Stomach (tissue), 9 donors: Measurements from ENCODE around the gene C3orf62. TPM values are rescaled to one million over a fixed set of nuclear protein-coding genes. Genes with fewer than 3 reads are reported as not detected.

Experiments used
- DNase-seq, 2 donors: peaks; one replicate each; pipeline versions ENCODE4 v3.0.0 to v3.0.0-alpha.2; 2013 to 2019
- H3K27ac ChIP-seq, 5 donors: fragments of 200-600 bp in 4 of 5; sonication (generic) in 4 of 5; one replicate each; pipeline ENCODE4 v1.5.1; 2013 to 2019; ENCODE audit warnings: mild to moderate bottlenecking in 1 of 5, moderate library complexity in 1 of 5
- H3K27me3 ChIP-seq, 3 donors: fragments of 200-600 bp; sonication (generic); one replicate each; pipeline ENCODE4 v1.5.1; 2017 to 2019; ENCODE audit warnings: mixed run types in 1 of 3
- H3K36me3 ChIP-seq, 4 donors: fragments of 200-600 bp; sonication (generic); 1 replicate in 3 of 4; 2 replicates in 1 of 4; pipeline ENCODE4 v1.5.1; 2016 to 2019
- H3K4me1 ChIP-seq, 4 donors: fragments of 200-600 bp; sonication (generic); one replicate each; pipeline ENCODE4 v1.5.1; 2016 to 2019
- H3K4me3 ChIP-seq, 4 donors: fragments of 200-600 bp; sonication (generic) in 3 of 4; one replicate each; pipeline ENCODE4 v1.5.1; 2016 to 2019; ENCODE audit warnings: mild to moderate bottlenecking in 1 of 4
- H3K9me3 ChIP-seq, 4 donors: fragments of 200-600 bp; sonication (generic); one replicate each; pipeline ENCODE4 v1.5.1; 2016 to 2019
- EP300 ChIP-seq: sonication (generic); formaldehyde crosslinking; IDR thresholded peaks from one replicate; pipeline ENCODE4 v1.6.1; 2017; ENCODE audit warnings: antibody characterized with exemption
- POLR2A ChIP-seq, 4 donors: fragments of 450-650 bp; IDR thresholded peaks; one replicate each; pipeline ENCODE4 v1.6.1; 2016; ENCODE audit warnings: antibody characterized with exemption in 4 of 4, control low read depth in 2 of 4, mild to moderate bottlenecking in 1 of 4, moderate library complexity in 1 of 4
- POLR2AphosphoS5 ChIP-seq, 3 donors: sonication (generic); formaldehyde crosslinking; IDR thresholded peaks; one replicate each; pipeline ENCODE4 v1.6.1; 2016; ENCODE audit warnings: antibody characterized with exemption in 3 of 3
- WGBS, 5 donors: extraction: QIAGEN DNeasy Blood & Tissue Kit in 3 of 5; methylation state at CpG; one replicate each; pipeline versions ENCODE4 v1.1.5 to v1.1.7; 2013 to 2018; 5-methylcytosine and 5-hydroxymethylcytosine counted together
- intact Hi-C: fragments of 100-400 bp; cut with DNase I; formaldehyde crosslinking; loops from one replicate; pipeline ENCODE4 v1.15.1; 2023; ENCODE audit warnings: low total_unique reads
- polyA plus RNA-seq, 3 donors: library from polyadenylated mRNA; stranded (reverse); fragments of 200-250 nt; gene quantifications; one replicate each; pipeline ENCODE4 v1.2.3, GENCODE V29; 2013
- total RNA-seq, 5 donors: library from RNA; depleted of rRNA; stranded (reverse); fragments of >200 nt; gene quantifications; one replicate each; pipeline versions ENCODE4 v1.1.0 to v1.2.3, GENCODE V29; 2014 to 2016
- TF ChIP-seq, protein P1 (sequence below), 7 experiments: fragments of 450-650 bp in 4 of 7; fragments of 200-600 bp in 3 of 7; sonication (generic) in 3 of 7; IDR thresholded peaks; one replicate each; pipeline ENCODE4 v1.5.1; 2016 to 2019; ENCODE audit warnings: antibody characterized with exemption in 7 of 7, control low read depth in 2 of 7, mild to moderate bottlenecking in 1 of 7
- donor health status: healthy with polysubstance abuse.
- donor health status: Bipolar disorder and iron deficiency.
- donor health status: healthy.

The C3orf62 gene
- total and polyA plus RNA-seq, 8 donors = 1.7 to 32.7 (median 3.5) TPM

DNA sequence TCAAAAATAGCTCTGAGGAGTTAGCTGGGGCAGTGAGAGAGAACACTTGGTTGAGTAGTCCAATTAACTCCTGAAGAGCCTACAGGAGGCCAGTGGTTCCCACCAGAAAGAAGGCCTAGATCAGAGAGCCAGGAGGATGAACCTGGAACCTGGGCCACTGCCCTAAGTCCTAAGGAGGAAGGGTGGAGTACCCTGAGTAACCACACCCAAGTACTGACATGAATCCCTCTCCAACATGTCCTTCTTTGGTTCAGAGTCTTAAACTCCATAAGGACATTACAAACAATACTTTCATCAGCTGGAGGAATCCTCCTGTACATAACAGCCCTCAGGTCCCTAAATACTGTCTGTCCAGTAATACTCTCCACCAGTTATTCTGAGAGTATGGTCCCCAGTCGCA, 25.6 kb upstream of the C3orf62 start:
- 93 to 100% (median 98%) methylated on average over 1 of the region's 1 CpG for WGBS, 5 donors
- no peaks in the 10 kb centered on the region for H3K27me3 ChIP-seq
- peaks cover 0 to 2% (median under 1%) of the 10 kb centered on the region in 4 donors for H3K4me1 ChIP-seq
- TF ChIP-seq POLR2AphosphoS5 (IDR thresholded peaks at IDR 0.05) (no peak), POLR2A (IDR thresholded peaks at IDR 0.05) (no peak), EP300 (no peak)
- TF ChIP-seq, protein P1, sequence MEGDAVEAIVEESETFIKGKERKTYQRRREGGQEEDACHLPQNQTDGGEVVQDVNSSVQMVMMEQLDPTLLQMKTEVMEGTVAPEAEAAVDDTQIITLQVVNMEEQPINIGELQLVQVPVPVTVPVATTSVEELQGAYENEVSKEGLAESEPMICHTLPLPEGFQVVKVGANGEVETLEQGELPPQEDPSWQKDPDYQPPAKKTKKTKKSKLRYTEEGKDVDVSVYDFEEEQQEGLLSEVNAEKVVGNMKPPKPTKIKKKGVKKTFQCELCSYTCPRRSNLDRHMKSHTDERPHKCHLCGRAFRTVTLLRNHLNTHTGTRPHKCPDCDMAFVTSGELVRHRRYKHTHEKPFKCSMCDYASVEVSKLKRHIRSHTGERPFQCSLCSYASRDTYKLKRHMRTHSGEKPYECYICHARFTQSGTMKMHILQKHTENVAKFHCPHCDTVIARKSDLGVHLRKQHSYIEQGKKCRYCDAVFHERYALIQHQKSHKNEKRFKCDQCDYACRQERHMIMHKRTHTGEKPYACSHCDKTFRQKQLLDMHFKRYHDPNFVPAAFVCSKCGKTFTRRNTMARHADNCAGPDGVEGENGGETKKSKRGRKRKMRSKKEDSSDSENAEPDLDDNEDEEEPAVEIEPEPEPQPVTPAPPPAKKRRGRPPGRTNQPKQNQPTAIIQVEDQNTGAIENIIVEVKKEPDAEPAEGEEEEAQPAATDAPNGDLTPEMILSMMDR (IDR thresholded peaks at IDR 0.05) = no peak
- H3K27ac ChIP-seq = no peak overlapping the region
- H3K4me3 ChIP-seq = no peak overlapping the region
- DNase-seq = no peak
- H3K36me3 ChIP-seq = peaks cover 61 to 100% (median 100%) of the 10 kb centered on the region in 4 donors
- intact Hi-C loops = no loop called here
- no peaks in the 10 kb centered on the region for H3K9me3 ChIP-seq

- TF ChIP-seq POLR2A (IDR thresholded peaks at IDR 0.05) (no peak), POLR2AphosphoS5 (IDR thresholded peaks at IDR 0.05) (no peak)
- WGBS, 5 donors = 92 to 99% (median 98%) methylated on average over 3 of the region's 3 CpGs
- H3K4me3 ChIP-seq = no peak overlapping the region
- DNase-seq = no peak
- intact Hi-C loops = no loop called here
- no peak overlapping the region for H3K27ac ChIP-seq
- H3K36me3 ChIP-seq = peaks cover 61 to 100% (median 100%) of the 10 kb centered on the region in 4 donors
- no peaks in the 10 kb centered on the region for H3K9me3 ChIP-seq
- peaks cover 0 to 17% (median 7%) of the 10 kb centered on the region in 4 donors for H3K4me1 ChIP-seq
- H3K27me3 ChIP-seq = no peaks in the 10 kb centered on the region
These were observed 23.6 kb upstream of the C3orf62 start for GRCh38 chr3:49300595-49300994.

- Histone ChIP-seq H3K4me1 (peaks cover 0 to 17% (median 7%) of the 10 kb centered on the region in 4 donors), H3K27me3 (no peaks in the 10 kb centered on the region), H3K9me3 (no peaks in the 10 kb centered on the region), H3K4me3 (no peak overlapping the region), H3K36me3 (peaks cover 60 to 99% (median 98%) of the 10 kb centered on the region in 4 donors), H3K27ac (no peak overlapping the region)
- 90 to 96% (median 93%) methylated on average over 7 of the region's 7 CpGs for WGBS, 5 donors
- DNase-seq = no peak
- intact Hi-C loops = no loop called here
- TF ChIP-seq, protein P1 (IDR thresholded peaks at IDR 0.05) = no peak
- TF ChIP-seq EP300 (no peak), POLR2A (IDR thresholded peaks at IDR 0.05) (no peak), POLR2AphosphoS5 (IDR thresholded peaks at IDR 0.05) (no peak)
These were observed 21.5 kb upstream of the C3orf62 start for GRCh38 chr3:49298511-49298910.

DNA sequence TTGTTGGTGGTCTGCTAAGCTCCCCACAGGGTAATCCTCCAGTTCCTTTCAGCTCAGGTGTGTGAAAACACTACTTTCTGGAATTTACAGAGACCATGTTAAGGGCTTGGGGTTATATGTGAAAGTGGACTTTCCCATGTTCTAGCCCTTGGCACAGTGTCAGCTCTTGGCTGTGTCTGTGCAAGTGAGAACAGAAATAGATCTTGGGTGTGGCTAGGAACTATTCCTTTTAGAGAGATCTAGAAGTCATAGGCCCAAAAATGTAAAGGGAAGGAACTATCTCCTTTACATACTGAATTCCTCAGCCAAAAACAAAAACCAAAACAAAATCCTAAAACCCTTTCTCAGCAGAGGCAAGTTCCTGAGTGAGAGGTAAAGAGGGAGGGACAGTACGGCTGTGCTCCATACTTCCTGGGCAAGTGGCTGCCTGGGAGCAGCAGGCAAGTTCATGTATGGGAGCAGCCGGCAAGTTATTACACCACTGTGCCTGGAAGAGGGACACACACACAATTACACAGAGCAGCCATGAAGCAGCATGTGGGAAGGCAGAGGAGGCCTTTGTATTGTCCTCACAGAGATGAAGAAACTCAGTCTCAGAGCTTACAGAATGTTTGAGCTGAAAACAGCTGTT, 19.9 kb upstream of the C3orf62 start:
- peak; percentile 25 to 42 for DNase-seq
- intact Hi-C loops = no loop called here
- Histone ChIP-seq H3K9me3 (no peaks in the 10 kb centered on the region), H3K4me3 (no peak overlapping the region), H3K4me1 (peaks cover 0 to 17% (median 7%) of the 10 kb centered on the region in 4 donors), H3K27me3 (no peaks in the 10 kb centered on the region), H3K36me3 (peaks cover 76 to 99% (median 98%) of the 10 kb centered on the region in 4 donors), H3K27ac (peak overlapping the region in 4 of 5 donors; percentile 36 to 60 (median 45))
- TF ChIP-seq, protein P1 (IDR thresholded peaks at IDR 0.05) = no peak
- no peak for TF ChIP-seq EP300
- no peak for TF ChIP-seq POLR2A (IDR thresholded peaks at IDR 0.05)
- no peak for TF ChIP-seq POLR2AphosphoS5 (IDR thresholded peaks at IDR 0.05)
- 61 to 79% (median 65%) methylated on average over 2 of the region's 2 CpGs for WGBS, 5 donors

DNA sequence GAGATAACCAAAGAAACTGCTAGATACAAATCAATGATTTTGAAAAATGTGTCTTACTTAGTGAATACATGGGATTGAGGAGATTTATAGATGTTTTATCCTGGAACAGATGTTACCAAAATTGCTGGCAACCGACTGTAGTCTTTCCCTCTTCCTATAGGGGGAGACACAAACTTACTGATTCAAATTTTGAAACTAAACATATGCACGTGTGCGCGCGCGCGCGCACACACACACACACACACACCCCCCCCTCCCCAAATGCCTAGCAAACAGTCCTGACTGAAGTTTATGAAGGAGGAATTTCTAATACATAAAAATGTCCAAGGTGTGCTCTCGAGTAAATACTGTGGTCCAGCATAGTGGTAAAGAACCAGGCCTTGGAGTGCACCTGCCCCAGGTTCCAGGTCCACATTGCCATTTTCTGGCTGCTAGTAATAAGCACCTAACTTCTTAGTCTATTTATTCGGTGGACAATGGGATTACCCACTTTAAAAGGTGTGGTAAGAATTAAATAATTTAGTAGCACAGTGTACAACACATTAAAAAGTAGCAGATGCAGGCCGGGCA, 18.5 kb upstream of the C3orf62 start:
- Histone ChIP-seq H3K27me3 (no peaks in the 10 kb centered on the region), H3K27ac (peak overlapping the region in 1 of 5 donors; percentile 47), H3K9me3 (no peaks in the 10 kb centered on the region), H3K4me1 (peaks cover 0 to 17% (median 7%) of the 10 kb centered on the region in 4 donors), H3K4me3 (no peak overlapping the region), H3K36me3 (peaks cover 76 to 99% (median 98%) of the 10 kb centered on the region in 4 donors)
- intact Hi-C loops = no loop called here
- DNase-seq = peak in 1 of 2 donors; percentile 37
- 68 to 85% (median 77%) methylated on average over 11 of the region's 11 CpGs for WGBS, 5 donors
- TF ChIP-seq POLR2AphosphoS5 (IDR thresholded peaks at IDR 0.05) (no peak), POLR2A (IDR thresholded peaks at IDR 0.05) (no peak)
- TF ChIP-seq, protein P1 (IDR thresholded peaks at IDR 0.05) = peak in 4 of 7 experiments; percentile 26 to 47 (median 42)
